Stimulated activated CD4-positive, alpha-beta T cell treated with anti-CD3 and anti-CD28 coated beads, Interleukin-2, amount 100 ng/mL, for 24 hours (primary cell): ENCODE results near the gene ITGA8.
"Not testable (repeated sequence)": the region's sequence is repeated elsewhere in the genome, so short reads cannot be mapped to it uniquely, and the experiment has no call there.

ENCODE experiments used
- DNase-seq, 2 donors: peaks; one replicate each; pipeline ENCODE4 v3.0.0-alpha.2; 2020

ITGA8 gene

DNA sequence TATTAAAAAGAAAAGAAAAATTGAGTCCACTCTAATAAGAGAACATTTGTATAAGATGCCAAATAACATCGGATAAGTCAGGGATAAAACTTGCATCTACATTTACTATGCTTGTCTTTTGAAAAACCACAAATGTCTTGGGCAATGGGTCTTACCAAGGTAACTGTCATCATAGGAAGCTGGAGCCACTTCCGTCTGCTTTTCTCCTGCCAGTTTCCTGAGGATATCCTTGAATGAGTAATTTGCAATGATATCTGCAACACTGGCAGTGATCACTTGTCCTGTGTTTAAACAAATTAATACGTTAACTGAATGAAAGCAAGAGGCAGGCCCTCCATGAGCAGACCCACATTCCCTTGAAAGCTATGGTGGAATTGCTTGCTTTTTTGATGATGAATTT lies 47.3 kb downstream of the ITGA8 start:
- no peak for DNase-seq

DNA sequence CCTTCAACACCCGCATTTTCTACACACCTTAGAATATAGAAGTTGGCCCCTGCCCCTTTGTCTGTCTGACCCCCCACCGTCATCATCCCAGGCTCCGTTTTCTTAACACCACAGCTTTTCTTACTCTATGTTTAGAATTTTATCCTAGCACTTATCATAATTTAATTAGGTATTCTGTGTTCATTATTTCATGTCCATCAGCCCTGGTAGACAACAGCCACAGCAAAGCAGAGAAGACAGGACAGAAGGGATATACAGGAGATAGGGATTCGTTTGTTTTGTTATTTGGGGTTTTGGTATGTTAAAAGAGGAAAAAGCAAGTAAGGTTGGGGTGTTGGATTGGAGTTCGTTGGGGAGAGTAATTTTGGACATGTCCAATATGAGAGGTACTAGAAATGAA lies 48.8 kb downstream of the ITGA8 start:
- DNase-seq, result no peak

DNA sequence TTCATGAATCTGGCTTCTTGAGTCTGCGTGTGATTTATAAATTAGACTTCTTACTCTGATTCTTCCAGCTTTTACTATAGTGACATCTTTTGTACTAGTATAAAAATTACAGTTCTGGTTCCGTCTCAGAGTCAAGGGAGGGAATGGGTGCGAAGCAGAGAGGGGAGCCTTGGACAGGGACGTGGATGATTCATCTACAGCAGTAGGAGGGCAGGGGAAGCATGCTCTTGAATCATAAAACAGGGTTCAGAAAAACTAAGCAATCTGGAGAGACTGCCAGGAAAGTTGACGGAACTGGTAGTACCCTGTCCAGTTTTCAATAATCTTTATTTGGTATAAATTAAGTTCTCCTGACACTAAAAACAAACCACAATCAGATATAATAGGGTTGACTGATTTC lies 58.1 kb downstream of the ITGA8 start:
- DNase-seq, result no peak

- no peak for DNase-seq
Measured at GRCh38 chr10:15660990-15661389, 58.7 kb downstream of the ITGA8 start.

GRCh38 chr10:15658069-15658702 lies 61.5 kb downstream of the ITGA8 start:
- no peak for DNase-seq

DNA sequence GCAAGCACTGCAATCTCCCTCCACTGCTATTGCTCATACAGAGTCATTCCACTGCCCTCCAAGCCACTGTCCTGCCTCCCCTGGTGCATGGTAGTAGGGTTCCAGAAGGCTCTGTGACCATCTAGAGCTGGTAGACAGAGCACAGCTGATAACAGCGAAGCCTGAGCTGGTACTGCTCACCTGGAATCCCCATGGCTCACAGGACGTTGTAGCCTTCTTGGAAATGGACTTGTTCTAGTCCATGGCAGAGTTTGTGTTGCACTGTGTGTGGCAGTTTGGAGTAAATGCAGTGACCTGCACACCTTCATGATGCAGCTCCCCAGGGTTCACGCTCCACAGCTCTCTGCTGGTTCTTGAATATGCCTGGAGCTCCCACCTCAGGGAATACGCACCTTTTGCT lies 67.0 kb downstream of the ITGA8 start:
- no peak for DNase-seq

GRCh38 chr10:15652117-15652516 lies 67.6 kb downstream of the ITGA8 start:
- DNase-seq, result no peak

DNA sequence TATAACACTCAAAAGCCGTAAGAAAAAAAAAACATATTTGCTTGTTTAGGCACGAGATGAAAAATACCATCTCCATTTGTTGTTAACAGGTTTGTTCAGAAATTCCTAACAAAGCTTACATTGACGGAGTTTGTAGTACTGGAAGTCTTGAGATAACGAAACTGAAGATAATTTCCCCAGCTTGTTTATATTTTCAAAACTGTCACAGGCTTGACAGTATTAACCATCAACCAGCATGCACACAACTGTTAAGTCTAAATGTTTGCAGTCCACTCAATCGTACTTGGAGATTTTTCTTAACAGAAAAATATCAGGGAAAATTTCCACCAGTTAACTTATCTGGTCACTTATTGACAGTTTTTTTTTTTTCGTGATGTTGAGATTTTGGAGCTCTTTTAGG lies 68.5 kb downstream of the ITGA8 start:
- DNase-seq, result no peak

- DNase-seq, result no peak
Measured at GRCh38 chr10:15642095-15642494, 77.6 kb downstream of the ITGA8 start.

- DNase-seq, result no peak
Measured at GRCh38 chr10:15640536-15641085, 79.1 kb downstream of the ITGA8 start.

DNA sequence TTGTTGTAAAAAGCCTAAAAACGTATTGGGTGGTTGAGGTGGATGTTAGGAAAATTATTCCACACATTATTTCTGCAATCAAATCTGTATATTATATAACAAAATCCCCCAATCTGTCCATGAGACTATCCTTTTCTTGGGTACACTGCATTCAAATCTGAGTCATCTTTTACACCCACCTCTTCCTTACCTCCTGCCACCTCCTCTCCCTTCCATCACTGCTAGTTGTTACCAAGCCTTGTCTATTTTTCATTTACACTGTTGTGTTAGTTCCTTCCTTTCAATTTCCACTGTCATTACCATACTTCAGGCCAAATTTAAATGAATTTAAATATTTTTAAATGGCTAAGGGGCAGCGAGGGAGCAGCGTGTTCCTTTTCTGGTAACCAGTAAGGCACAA lies 83.3 kb downstream of the ITGA8 start:
- no peak for DNase-seq

- no peak for DNase-seq
Measured at GRCh38 chr10:15632456-15633091, 87.1 kb downstream of the ITGA8 start.

- DNase-seq, result not testable (repeated sequence)
Measured at GRCh38 chr10:15631205-15631604, 88.5 kb downstream of the ITGA8 start.

GRCh38 chr10:15630353-15630752 lies 89.4 kb downstream of the ITGA8 start:
- no peak for DNase-seq

DNA sequence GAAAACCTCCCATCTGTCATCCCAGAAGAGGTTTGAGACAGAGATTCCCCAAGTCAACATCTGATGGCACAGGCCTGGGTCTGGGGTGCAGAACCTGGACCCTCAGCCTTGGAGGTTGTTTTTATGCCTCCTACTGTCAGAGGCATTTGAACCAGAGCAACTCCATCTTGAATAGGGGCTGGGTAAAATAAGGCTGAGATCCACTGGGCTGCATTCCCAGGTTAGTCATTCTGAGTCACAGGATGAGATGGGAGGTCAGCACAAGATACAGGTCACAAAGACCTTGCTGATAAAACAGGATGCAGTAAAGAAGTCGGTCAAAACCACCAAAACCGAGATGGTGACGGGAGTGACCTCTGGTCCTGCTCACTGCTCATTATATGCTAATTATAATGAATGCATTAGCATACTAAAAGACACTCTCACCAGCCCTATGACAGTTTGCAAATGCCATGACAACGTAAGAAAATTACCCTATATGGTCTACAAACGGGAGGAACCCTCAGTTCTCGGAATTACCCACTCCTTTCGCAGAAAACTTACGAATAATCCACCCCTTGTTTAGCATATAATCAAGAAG lies 92.0 kb downstream of the ITGA8 start:
- no peak for DNase-seq

DNA sequence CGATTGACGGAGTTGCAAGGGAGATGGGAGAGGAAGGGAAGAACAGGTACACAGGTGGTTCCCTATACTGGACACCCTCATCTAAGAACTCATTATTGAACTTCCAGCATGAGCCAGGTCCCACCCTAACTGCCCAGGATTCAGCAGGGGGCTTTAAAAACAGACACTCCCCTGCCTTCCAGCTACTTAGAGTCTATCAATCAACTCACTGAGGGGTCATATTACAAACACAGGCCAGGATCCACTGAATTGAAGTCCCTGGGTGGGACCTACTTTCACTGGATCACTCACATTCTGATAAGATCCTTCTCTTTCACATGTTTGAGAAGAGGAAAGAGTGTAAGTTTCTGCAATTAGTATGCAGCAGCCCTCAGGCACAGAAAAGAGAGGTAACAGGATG lies 92.8 kb downstream of the ITGA8 start:
- DNase-seq, result no peak

DNA sequence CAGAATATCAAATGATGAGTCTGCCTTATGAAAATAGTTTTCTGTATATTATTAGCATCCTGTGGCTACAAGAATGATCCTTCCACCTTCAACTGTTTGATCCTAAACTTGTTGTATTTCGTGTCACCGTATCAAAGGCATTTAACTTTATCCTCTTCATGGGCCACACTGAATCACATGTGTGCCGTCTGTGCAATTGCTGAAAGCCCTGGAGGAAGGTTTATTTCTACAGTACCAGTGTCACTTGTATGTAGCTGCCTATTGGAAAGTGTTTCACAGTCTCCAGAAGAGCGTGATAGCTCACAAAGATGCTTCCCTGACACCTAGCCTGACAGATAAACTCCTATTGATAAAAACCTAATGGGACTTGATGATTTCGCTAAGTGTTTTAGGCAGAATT lies 94.5 kb downstream of the ITGA8 start:
- no peak for DNase-seq

DNA sequence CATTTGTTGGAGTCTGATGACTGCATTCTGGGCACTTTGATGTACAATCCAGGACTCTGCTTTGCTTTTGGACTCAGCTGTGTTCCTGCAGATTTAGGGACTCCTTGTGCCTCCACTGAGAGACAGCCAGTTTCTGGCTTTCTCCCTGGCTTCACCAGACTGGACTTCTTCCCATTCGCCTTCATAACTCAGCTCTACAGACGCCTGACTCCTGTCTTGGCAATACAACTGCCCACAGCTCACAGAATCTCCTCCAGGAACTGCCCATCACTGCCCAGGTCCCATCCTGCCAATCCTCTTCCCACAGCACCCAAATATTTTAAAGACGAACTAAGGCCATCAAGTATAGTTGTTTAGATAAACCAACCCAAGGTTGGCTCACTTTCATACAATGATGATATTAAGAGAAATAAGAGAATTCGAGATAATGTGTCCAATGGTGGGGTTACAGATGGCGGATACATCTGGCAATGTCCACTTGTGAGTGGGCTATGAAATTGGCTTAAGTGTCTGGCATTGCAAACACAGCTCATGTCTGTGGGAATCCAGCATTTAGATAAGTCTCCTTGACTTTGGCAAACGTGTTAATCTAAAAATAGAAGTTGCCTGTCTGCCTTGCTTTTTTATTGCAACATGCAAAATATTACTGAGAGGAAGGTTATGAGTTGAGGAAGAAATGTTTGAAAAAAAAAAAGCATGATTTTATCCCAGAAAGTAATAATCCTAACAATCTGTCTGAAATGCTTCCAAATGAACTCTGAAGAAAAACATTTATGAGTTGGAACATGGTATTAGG lies 95.1 kb downstream of the ITGA8 start:
- no peak for DNase-seq

DNA sequence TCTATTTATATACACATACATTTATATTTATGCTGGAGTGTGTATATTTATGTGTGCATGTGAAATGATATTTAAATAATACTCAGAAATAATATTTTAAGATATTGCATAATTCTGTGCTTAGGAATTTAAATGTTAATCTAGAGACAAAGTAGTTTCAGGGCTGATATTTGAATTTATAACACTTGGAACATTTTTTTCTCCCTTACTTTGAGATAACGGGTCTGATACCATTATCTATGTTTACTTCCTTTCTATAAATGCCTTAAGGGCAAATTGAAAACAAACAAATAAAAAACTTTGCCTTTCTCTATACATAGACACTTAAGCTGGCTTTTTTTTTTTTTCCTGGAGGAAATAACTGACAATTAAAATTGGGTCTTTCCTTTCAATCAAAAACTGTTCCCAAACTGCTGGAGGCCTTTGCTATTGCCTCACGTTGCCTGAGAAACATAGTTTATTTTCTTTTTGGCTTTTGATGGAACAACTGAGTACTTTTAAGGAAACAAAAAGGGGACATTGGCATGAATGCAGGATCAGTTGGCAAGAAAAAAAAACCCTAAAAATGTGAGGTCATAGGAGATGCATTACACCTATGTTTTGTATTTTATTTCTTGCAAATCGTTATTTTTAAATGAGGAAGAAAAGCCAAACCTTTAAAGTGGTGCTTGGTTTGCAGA lies 98.7 kb downstream of the ITGA8 start:
- no peak for DNase-seq

DNA sequence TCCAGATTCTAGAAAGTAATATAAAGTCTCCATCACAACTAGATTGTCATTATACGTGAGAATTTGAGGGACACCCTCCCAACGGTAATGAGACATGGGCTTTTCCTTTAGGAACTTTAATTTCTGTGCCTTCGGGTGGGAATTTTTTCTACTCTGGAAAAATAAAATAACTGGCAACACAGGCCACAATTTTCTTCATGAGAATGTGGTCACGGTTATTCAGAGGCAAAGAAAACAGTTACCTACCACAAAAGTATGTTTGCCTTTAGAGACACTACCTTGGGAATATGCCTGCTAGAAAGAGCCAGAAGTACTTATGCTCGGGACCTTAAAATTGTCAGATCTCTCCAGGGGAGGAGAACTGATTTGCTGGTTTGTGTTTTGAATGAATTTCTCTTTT lies 99.4 kb downstream of the ITGA8 start:
- no peak for DNase-seq

GRCh38 chr10:15609246-15609645 lies 110.5 kb downstream of the ITGA8 start:
- no peak for DNase-seq

GRCh38 chr10:15606377-15606776 lies 113.3 kb downstream of the ITGA8 start:
- no peak for DNase-seq
